ENCODE measurements around the gene MAT2B. TPM values are rescaled to one million over a fixed set of nuclear protein-coding genes. Genes with fewer than 3 reads are reported as not detected.

The MAT2B gene
- total and polyA plus RNA-seq, 5 donors = 60.5 to 90.4 (median 72.4) TPM

DNA sequence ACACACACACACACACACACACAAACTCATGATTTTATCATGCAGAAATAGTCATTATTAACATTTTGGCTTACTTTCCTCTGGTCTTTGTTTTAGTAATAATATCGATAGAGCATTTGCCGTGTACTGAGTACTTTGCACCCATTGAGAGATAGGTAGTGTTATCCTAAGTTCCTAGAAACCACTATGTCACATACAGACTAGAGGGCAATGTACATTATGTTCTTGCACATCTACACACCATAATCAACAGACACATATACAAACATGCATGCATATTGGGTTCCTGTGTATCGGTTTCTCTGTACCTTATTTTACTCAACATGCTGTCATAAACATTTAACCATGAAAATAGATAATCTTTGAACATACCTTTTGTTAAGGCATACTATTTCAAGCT lies 45.7 kb downstream of the MAT2B start:
- Histone ChIP-seq H3K27ac (ENCODE audit: low read length) (no peak overlapping the region), H3K9me3 (ENCODE audit: control insufficient read depth, low read length) (no peaks in the 10 kb centered on the region), H3K27me3 (ENCODE audit: control insufficient read depth, insufficient read depth) (no peaks in the 10 kb centered on the region), H3K4me3 (ENCODE audit: low read length) (no peak overlapping the region), H3K4me1 (ENCODE audit: control insufficient read depth, insufficient read depth, low read length) (no peaks in the 10 kb centered on the region)
- ATAC-seq (no peak), DNase-seq (no peak)
- intact Hi-C loops (cut with DNase I) = no loop called here
- WGBS = 91% methylated on average over 3 of the region's 3 CpGs

DNA sequence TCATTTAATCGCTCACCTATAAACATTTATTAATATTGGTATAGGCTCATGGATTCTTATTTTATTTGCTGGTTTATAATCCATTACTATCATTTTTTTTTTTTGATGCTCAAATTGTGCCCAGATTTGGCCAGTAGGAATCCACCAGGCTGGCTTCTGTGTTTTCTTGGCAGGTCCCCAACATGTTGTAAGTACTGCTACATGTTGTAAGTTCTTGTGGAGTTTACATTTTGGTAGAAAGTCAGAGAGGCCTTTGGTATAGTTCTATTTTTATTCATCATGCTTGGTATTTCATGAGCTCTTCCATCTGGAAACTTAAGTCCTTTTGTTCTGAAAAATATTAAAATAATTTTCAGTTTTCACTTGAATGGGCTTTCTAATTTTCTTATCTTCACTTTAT lies 47.1 kb downstream of the MAT2B start:
- Histone ChIP-seq H3K27me3 (ENCODE audit: control insufficient read depth, insufficient read depth) (no peaks in the 10 kb centered on the region), H3K9me3 (ENCODE audit: control insufficient read depth, low read length) (no peaks in the 10 kb centered on the region), H3K4me3 (ENCODE audit: low read length) (no peak overlapping the region), H3K4me1 (ENCODE audit: control insufficient read depth, insufficient read depth, low read length) (no peaks in the 10 kb centered on the region), H3K27ac (ENCODE audit: low read length) (no peak overlapping the region)
- WGBS = 89% methylated on average over 1 of the region's 1 CpG
- DNase-seq = no peak
- ATAC-seq = no peak
- intact Hi-C loops (cut with DNase I) = no loop called here

DNA sequence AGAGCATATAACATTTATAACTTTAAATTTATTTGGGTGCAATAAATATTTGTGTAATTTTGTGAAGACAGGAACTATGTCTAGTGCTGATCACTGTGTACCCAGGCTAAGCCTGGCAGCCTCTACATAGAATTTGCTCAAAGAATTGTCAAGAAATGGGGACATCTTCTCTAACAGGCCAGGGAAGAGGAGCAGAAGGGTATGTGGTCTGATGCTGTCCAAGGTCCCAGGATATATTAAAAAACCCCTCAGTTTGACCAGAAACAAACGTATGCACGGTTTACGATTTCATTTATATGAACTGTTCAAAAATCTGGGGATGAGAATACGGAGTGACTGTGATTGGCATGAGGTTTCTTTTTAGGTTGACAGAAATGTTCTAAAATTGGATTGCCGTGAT lies 55.9 kb downstream of the MAT2B start:
- intact Hi-C loops (cut with DNase I) = loop anchor here in 3 of 4 donors (5.0 to 10.0 kb wide), 4 partner anchors 941 to 1653 kb away; no protein-coding TSS in a partner anchor
- DNase-seq = no peak
- H3K27ac ChIP-seq (ENCODE audit: low read length) = no peak overlapping the region
- ATAC-seq = no peak
- no peaks in the 10 kb centered on the region for H3K27me3 ChIP-seq (ENCODE audit: control insufficient read depth, insufficient read depth)
- H3K4me3 ChIP-seq (ENCODE audit: low read length) = no peak overlapping the region
- 88% methylated on average over 5 of the region's 5 CpGs for WGBS
- peaks cover 3% of the 10 kb centered on the region for H3K4me1 ChIP-seq (ENCODE audit: control insufficient read depth, insufficient read depth, low read length)
- no peaks in the 10 kb centered on the region for H3K9me3 ChIP-seq (ENCODE audit: control insufficient read depth, low read length)

DNA sequence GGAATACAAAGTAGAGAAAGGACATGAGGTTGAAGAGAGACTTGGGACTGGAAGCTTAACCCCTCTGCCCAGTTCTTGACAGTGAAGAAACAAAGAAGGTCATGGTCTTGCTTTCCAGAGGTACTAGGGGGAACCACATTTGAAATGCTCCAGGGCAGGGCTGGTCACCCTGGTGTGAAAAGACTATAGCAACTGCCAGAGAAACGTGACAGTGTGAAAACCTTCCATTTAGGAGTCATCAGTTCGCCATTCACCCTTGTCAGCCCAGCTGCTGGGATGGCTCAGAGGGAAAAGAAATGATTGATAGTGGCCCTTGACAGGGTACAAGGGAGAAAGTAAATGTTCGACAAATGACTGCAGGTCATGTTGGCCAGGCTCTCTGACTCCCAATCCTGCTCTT lies 56.7 kb downstream of the MAT2B start:
- DNase-seq (no peak), ATAC-seq (no peak)
- Histone ChIP-seq H3K4me1 (ENCODE audit: control insufficient read depth, insufficient read depth, low read length) (peaks cover 3% of the 10 kb centered on the region), H3K27ac (ENCODE audit: low read length) (no peak overlapping the region), H3K4me3 (ENCODE audit: low read length) (no peak overlapping the region), H3K9me3 (ENCODE audit: control insufficient read depth, low read length) (no peaks in the 10 kb centered on the region), H3K27me3 (ENCODE audit: control insufficient read depth, insufficient read depth) (no peaks in the 10 kb centered on the region)
- intact Hi-C loops (cut with DNase I) = loop anchor here in 3 of 4 donors (5.0 to 10.0 kb wide), 4 partner anchors 940 to 1653 kb away; no protein-coding TSS in a partner anchor
- WGBS = 50% methylated on average over 3 of the region's 3 CpGs

DNA sequence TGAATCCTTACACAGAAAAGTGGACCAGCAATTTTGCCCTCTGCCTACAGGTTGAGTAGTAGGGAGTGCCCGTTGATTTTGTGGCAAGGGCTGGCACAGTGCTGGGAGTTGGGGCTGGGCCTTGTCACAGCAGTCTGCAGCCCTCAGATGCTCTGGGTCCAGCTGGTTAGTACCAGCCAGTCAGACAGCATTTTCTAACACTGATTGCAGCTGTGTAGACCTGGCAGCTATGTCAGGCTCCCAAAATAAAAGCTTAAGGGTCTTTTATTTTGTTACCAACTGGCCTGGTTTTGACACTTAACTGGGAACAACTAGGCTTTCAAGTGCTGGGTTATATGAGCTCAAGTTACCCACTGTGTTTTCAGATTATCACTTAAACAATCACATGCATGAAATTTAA lies 57.7 kb downstream of the MAT2B start:
- H3K27ac ChIP-seq (ENCODE audit: low read length) = no peak overlapping the region
- WGBS = 26% methylated on average over 1 of the region's 1 CpG
- ATAC-seq = peak; percentile 60 to 70
- peak in 1 of 3 donors; percentile 49 for DNase-seq
- H3K27me3 ChIP-seq (ENCODE audit: control insufficient read depth, insufficient read depth) = no peaks in the 10 kb centered on the region
- no peaks in the 10 kb centered on the region for H3K9me3 ChIP-seq (ENCODE audit: control insufficient read depth, low read length)
- H3K4me1 ChIP-seq (ENCODE audit: control insufficient read depth, insufficient read depth, low read length) = peaks cover 3% of the 10 kb centered on the region
- H3K4me3 ChIP-seq (ENCODE audit: low read length) = no peak overlapping the region
- intact Hi-C loops (cut with DNase I) = loop anchor here in 3 of 4 donors (5.0 to 10.0 kb wide), 4 partner anchors 939 to 1652 kb away; no protein-coding TSS in a partner anchor

DNA sequence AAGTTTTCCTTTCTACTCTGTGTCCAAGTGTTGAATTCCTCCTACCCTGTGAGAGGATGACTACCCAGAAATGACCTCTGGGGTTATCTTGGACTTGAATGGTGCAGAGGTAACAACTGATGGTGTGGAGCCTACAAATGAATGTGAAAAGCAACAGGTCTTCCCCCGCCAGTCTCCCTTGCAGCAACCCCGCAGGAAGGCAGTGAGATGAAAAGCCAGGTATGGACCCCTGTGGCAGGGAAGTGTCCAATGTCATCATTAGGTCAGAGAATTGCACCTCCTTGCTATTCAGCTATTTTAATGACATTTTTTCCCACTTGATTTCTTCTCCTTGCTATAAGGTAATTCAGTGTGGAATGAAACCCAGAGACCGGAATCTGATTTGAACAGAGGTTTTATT lies 58.5 kb downstream of the MAT2B start:
- WGBS = 48% methylated on average over 3 of the region's 3 CpGs
- no peak overlapping the region for H3K27ac ChIP-seq (ENCODE audit: low read length)
- H3K4me3 ChIP-seq (ENCODE audit: low read length) = no peak overlapping the region
- no peaks in the 10 kb centered on the region for H3K27me3 ChIP-seq (ENCODE audit: control insufficient read depth, insufficient read depth)
- no peaks in the 10 kb centered on the region for H3K9me3 ChIP-seq (ENCODE audit: control insufficient read depth, low read length)
- H3K4me1 ChIP-seq (ENCODE audit: control insufficient read depth, insufficient read depth, low read length) = peaks cover 3% of the 10 kb centered on the region
- ATAC-seq (no peak), DNase-seq (no peak)
- intact Hi-C loops (cut with DNase I) = loop anchor here in 3 of 4 donors (5.0 to 10.0 kb wide), 4 partner anchors 938 to 1651 kb away; no protein-coding TSS in a partner anchor

DNA sequence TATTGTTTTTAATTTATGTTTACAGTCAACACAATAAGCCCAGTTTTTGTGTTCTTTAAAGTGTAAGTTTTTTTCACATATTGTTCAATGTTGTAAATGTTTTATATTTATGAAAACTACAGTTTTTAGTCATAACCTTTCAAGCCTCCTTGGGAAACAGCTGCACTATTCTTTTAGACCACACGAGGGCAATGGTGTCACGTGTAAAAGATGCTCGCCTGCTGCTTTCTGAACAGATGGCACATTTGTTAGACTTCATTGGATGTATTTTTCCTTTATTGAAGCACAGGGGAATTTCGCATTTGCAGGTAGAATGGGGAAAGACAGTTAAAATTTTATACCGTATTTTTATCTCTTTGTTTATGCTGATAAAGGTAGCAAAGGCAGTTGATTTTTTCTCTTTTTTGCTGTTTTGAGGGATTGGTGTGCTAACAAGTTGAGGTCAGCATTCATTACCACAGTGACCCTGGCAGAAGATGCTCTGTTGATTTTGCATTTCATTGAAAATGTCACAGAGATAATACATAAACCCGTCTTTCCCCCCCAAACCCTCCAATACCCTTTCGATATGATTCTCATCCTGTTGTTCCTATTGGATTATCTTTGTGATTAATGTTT lies 59.0 kb downstream of the MAT2B start:
- ATAC-seq = peak in 1 of 2 donors; percentile 46
- 12% methylated on average over 7 of the region's 7 CpGs for WGBS
- intact Hi-C loops (cut with DNase I) = loop anchor here in 3 of 4 donors (5.0 to 10.0 kb wide), 4 partner anchors 938 to 1650 kb away; no protein-coding TSS in a partner anchor
- Histone ChIP-seq H3K27ac (ENCODE audit: low read length) (no peak overlapping the region), H3K9me3 (ENCODE audit: control insufficient read depth, low read length) (no peaks in the 10 kb centered on the region), H3K4me3 (ENCODE audit: low read length) (no peak overlapping the region), H3K27me3 (ENCODE audit: control insufficient read depth, insufficient read depth) (no peaks in the 10 kb centered on the region), H3K4me1 (ENCODE audit: control insufficient read depth, insufficient read depth, low read length) (peaks cover 3% of the 10 kb centered on the region)
- peak in 2 of 3 donors; percentile 22 to 46 for DNase-seq

DNA sequence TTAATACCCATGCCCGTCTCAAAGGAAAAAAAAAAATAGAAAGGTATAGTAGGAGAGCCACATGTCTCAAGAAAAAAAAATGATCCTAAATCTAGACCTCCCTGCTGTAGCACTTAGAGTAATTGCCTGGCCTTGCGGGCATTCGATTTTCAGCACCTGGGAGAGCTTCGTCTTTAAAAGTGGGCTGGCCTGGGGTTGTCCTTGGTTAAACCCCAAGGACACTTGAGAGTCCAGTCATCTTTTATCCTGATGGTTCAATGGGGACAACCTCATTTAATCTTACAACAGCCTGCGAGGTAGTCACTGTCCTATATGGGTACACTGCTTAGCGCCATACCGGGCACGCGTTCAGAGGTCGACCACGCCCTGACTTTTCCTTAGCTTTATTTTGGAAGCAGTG lies 60.1 kb downstream of the MAT2B start:
- no peak for DNase-seq
- H3K4me3 ChIP-seq (ENCODE audit: low read length) = peak overlapping the region; percentile 58
- H3K4me1 ChIP-seq (ENCODE audit: control insufficient read depth, insufficient read depth, low read length) = peaks cover 3% of the 10 kb centered on the region
- H3K9me3 ChIP-seq (ENCODE audit: control insufficient read depth, low read length) = no peaks in the 10 kb centered on the region
- no peak overlapping the region for H3K27ac ChIP-seq (ENCODE audit: low read length)
- intact Hi-C loops (cut with DNase I) = loop anchor here in 2 of 4 donors (10.0 kb wide), 3 partner anchors 939 to 1649 kb away; no protein-coding TSS in a partner anchor
- peak; percentile 28 to 38 for ATAC-seq
- H3K27me3 ChIP-seq (ENCODE audit: control insufficient read depth, insufficient read depth) = no peaks in the 10 kb centered on the region
- 4% methylated on average over 11 of the region's 11 CpGs for WGBS

DNA sequence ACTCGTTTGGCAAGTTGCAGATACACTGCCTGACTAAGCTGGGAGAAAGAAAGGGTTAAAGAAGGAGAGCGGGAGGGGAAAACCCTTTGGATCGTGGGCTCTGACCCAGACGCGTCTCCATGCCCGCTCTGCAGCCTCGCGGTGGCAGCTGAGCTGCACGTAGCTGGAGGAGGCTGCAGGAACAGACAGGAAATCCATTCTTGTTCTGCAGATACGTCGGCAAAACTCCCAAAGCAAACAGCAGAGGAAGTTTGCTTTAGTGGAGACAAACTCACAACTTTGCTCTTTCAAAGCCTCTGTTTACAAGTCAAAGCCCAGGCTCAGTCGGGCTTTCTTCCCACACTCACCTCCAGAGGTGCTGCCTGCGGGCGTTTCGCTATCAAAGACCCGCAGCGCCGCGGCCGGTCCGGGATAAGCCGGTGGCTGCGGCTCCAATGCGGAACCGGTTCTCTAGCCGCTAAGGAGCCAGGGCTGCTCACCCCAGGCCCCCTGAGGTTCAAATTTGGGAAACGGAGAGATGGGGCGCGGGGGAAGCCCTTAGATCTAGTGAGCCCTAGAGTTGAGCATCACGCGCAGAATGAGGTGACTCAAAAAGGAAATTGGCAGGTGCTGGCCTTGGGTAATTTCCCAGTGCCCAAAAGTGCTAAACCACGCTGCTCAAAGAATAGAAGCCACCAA lies 60.7 kb downstream of the MAT2B start:
- Histone ChIP-seq H3K27me3 (ENCODE audit: control insufficient read depth, insufficient read depth) (no peaks in the 10 kb centered on the region), H3K9me3 (ENCODE audit: control insufficient read depth, low read length) (no peaks in the 10 kb centered on the region), H3K4me1 (ENCODE audit: control insufficient read depth, insufficient read depth, low read length) (peaks cover 3% of the 10 kb centered on the region), H3K4me3 (ENCODE audit: low read length) (peak overlapping the region; percentile 58), H3K27ac (ENCODE audit: low read length) (no peak overlapping the region)
- DNase-seq = peak in 1 of 3 donors; percentile 53
- peak; percentile 58 to 72 for ATAC-seq
- WGBS = 4% methylated on average over 32 of the region's 32 CpGs
- intact Hi-C loops (cut with DNase I) = loop anchor here in 2 of 4 donors (10.0 kb wide), 3 partner anchors 939 to 1649 kb away; no protein-coding TSS in a partner anchor

DNA sequence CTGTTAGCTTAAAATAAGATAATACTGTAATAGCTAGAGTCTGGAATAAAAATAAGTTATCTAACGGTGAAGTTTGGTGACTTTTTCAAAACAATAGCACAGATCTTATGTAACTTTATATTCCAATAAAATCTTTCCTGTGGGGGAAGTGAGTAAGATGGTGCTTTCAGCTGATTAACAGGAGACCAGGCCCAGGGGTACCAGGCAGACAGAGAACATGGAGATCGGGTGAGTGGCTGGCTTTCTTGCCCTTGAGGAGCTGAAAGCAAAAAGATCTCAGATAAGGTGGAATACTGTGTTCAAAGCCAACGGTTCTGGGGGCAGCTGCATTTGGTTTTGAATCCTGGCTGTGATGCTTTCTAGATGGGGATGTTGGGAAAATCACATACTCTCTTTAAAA lies 61.3 kb downstream of the MAT2B start:
- WGBS = 30% methylated on average over 3 of the region's 3 CpGs
- Histone ChIP-seq H3K27me3 (ENCODE audit: control insufficient read depth, insufficient read depth) (no peaks in the 10 kb centered on the region), H3K27ac (ENCODE audit: low read length) (no peak overlapping the region), H3K4me3 (ENCODE audit: low read length) (no peak overlapping the region), H3K9me3 (ENCODE audit: control insufficient read depth, low read length) (no peaks in the 10 kb centered on the region), H3K4me1 (ENCODE audit: control insufficient read depth, insufficient read depth, low read length) (peaks cover 3% of the 10 kb centered on the region)
- ATAC-seq = no peak
- intact Hi-C loops (cut with DNase I) = loop anchor here in 2 of 4 donors (10.0 kb wide), 3 partner anchors 938 to 1648 kb away; no protein-coding TSS in a partner anchor
- no peak for DNase-seq

DNA sequence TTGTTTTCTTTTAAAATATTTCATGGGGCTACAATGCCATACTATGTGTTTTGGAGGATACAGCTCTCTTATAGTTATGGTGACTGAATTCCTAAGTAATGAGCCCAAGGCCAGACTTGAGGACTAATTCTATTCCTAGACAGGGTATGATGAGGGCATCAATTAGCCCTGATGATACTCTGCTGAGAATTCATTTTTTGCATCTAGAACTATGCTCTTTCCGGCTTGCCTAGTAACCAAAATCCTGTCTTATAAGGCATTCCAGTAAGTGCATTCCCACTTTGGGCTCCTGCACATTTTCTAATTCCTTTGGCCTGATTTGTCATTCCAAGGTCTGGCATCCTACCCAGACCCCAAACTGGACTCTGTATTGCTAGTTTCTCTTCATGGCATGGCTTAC lies 62.4 kb downstream of the MAT2B start:
- ATAC-seq = no peak
- H3K4me3 ChIP-seq (ENCODE audit: low read length) = no peak overlapping the region
- 94% methylated on average over 1 of the region's 1 CpG for WGBS
- peaks cover 3% of the 10 kb centered on the region for H3K4me1 ChIP-seq (ENCODE audit: control insufficient read depth, insufficient read depth, low read length)
- no peaks in the 10 kb centered on the region for H3K27me3 ChIP-seq (ENCODE audit: control insufficient read depth, insufficient read depth)
- H3K27ac ChIP-seq (ENCODE audit: low read length) = no peak overlapping the region
- H3K9me3 ChIP-seq (ENCODE audit: control insufficient read depth, low read length) = no peaks in the 10 kb centered on the region
- intact Hi-C loops (cut with DNase I) = loop anchor here in 2 of 4 donors (10.0 kb wide), 3 partner anchors 937 to 1647 kb away; no protein-coding TSS in a partner anchor
- DNase-seq = no peak
